Measurements from ENCODE around the gene SNX17.
"Not testable (repeated sequence)": the region's sequence is repeated elsewhere in the genome, so short reads cannot be mapped to it uniquely, and the experiment has no call there.

SNX17 gene

DNA sequence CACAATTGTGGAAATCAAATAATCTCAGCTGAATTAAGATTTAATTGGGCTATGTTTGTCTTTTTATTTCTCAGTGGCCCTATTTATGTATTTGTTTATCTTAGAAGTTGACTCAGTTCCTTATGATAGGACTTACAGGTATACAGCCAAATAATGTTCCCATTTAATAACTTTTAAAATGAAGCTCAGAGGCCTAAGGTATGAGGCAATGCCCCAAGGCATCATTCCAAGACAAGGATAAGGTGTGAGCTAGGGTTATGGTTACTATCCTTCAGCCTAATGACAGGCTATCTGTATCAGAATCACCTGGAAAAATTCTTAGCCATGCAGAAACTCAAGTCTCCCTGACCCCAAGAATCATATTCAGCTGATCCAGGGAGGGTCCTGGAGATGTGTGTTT is 50.6 kb downstream of the SNX17 start:
- peaks cover 33% of the 10 kb centered on the region for H3K27me3 Mint-ChIP-seq (ENCODE audit: low read depth, poor library complexity)
- no peak for TF ChIP-seq CTCF (IDR thresholded peaks at IDR 0.05)
- no peaks in the 10 kb centered on the region for H3K36me3 Mint-ChIP-seq (ENCODE audit: low read depth)
- no peak overlapping the region for H3K27ac Mint-ChIP-seq
- no peak for DNase-seq
- no peaks in the 10 kb centered on the region for H3K9me3 Mint-ChIP-seq
- peaks cover 12% of the 10 kb centered on the region for H3K4me1 Mint-ChIP-seq
- no peak overlapping the region for H3K4me3 Mint-ChIP-seq

DNA sequence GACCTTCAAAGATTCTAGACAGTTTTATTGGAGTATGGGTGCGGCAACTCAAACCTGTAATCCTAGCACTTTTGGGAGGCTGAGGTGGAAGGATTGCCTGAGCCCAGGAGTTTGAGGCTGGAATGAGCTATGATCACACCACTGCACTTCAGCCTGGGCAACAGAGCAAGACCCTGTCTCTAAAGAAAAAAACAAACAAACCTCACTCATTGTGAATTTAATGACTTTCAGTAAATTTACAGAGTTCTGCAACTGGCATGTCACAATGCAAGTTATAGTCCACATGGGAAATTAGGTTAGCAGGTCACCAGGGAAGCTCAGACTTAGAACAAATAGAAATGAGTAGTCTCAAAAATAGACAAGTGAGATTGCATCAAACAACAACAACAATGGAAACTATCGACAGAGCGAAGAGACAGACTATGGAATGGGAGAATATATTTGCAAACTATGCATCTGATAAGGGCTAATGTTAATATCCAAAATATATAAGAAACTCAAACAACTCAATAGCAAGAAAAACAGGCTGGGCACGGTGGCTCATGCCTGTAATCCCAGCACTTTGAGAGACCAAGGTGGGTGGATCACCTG is 51.3 kb downstream of the SNX17 start:
- Mint-ChIP-seq H3K4me3 (no peak overlapping the region), H3K36me3 (ENCODE audit: low read depth) (no peaks in the 10 kb centered on the region), H3K4me1 (peaks cover 11% of the 10 kb centered on the region), H3K27ac (no peak overlapping the region), H3K27me3 (ENCODE audit: low read depth, poor library complexity) (peaks cover 33% of the 10 kb centered on the region), H3K9me3 (no peaks in the 10 kb centered on the region)
- TF ChIP-seq CTCF (IDR thresholded peaks at IDR 0.05) = no peak
- DNase-seq = no peak

DNA sequence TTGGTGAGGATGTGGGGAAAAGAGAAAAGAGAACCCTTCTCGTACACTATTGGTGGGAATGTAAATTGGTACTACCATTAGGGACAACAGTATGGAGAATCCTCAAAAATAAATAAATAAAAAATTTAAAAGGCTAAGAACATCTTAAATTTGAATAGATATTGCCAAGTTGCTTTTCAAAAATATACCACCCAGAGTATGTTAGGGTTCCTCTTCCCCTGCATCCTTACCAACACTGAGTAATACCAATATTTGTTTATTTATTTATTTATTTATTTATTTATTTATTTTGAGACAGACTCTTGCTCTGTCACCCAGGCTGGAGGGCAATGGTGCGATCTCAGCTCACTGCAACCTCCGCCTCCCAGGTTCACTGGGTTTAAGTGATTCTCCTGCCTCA is 52.5 kb downstream of the SNX17 start:
- no peak for DNase-seq
- peaks cover 11% of the 10 kb centered on the region for H3K4me1 Mint-ChIP-seq
- H3K27ac Mint-ChIP-seq = no peak overlapping the region
- H3K36me3 Mint-ChIP-seq (ENCODE audit: low read depth) = no peaks in the 10 kb centered on the region
- peaks cover 33% of the 10 kb centered on the region for H3K27me3 Mint-ChIP-seq (ENCODE audit: low read depth, poor library complexity)
- TF ChIP-seq CTCF (IDR thresholded peaks at IDR 0.05) = no peak
- no peaks in the 10 kb centered on the region for H3K9me3 Mint-ChIP-seq
- no peak overlapping the region for H3K4me3 Mint-ChIP-seq

DNA sequence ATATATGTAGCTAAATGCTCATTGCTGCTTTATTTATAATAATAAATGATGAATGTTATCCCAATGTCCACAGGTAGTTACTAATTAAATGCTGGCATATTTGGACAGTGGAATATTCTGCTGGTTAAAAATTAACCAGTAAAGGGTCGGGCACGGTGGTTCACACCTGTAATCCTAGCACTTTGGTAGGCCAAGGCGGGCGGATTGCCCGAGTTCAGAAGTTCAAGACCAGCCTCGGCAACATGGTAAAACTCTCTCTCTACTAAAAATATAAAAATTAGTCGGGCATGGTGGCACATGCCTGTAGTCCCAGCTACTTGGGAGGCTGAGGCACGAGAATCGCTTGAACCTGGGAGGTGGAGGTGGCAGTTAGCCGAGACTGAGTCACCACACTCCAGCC is 54.6 kb downstream of the SNX17 start:
- not testable (repeated sequence) for H3K27ac Mint-ChIP-seq; DNase-seq; H3K4me3 Mint-ChIP-seq; H3K36me3 Mint-ChIP-seq (ENCODE audit: low read depth); H3K9me3 Mint-ChIP-seq
- Mint-ChIP-seq H3K27me3 (ENCODE audit: low read depth, poor library complexity) (peaks cover 33% of the 10 kb centered on the region), H3K4me1 (peaks cover 23% of the 10 kb centered on the region)

Measured in nephron progenitor cell (in vitro differentiated cells).